ENCODE data around the gene FAAP100.

The FAAP100 gene

DNA sequence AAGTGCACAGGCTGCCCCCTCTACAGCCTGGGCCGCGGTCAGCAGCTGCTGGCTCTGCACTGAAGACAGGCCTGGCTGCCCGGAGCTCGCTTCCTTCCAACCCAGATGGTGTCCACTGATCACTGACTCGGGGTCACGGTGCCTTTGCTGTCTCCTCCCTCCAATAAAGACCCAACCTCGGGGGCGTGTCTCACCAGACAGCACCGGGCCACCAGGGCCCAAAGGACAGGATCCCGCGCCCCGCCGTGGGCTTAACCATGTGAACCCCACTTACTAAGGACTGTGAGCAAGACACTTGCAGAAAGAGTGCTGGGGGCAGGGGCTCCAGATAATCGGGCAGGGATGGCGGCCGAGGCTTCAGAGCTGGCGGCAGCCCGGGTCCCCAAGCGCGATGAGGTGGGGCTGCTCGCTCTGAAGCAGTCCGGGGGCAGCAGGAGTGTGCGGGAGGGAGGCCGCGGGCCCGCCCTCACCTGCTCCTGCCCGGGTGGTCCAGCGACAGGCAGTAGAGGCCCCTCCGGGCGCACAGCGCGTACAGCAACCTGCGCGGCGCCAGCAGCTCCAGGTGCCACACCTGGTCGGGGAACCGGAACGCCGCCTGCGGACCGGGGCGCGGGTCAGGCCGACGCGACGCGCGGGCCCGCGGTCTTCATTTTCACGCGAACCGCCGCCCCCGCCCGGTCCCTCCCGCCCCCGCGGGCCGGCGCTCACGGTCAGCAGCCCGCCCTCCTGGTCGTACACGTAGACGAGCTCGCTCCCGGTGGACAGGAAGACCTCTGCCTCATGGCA is 502 bp downstream of the FAAP100 start:
- DNase-seq = no peak

DNA sequence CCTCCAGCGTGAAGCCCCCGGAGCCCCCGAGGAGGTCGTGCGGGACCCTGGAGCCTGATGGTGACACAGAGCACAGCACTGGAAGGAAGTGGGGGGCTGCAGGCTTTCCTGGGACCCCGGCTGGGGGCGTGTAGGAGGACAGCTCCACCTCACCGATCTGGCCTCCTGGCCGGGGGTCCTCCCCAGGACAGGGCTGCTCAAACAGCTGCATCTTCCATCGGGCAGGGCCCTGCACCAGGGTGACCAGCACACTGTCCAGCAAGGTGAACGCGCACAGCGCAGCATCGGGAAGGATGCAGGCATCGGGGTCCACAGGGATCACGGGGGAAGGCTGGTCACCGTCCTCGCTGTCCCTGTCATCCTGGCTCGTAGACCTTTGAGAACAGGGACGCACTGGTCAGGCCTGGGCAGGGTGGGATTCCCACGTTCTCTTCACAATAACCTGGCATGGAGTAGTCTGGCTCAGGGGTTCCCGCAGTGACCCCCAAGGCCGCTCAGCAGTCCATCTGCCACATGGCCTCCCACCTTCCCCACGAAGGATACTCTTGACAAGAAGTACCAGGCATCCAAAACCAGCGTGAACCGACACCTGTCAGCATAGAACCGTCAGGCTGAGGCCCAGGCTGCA is 1.2 kb downstream of the FAAP100 start:
- no peak for DNase-seq

DNA sequence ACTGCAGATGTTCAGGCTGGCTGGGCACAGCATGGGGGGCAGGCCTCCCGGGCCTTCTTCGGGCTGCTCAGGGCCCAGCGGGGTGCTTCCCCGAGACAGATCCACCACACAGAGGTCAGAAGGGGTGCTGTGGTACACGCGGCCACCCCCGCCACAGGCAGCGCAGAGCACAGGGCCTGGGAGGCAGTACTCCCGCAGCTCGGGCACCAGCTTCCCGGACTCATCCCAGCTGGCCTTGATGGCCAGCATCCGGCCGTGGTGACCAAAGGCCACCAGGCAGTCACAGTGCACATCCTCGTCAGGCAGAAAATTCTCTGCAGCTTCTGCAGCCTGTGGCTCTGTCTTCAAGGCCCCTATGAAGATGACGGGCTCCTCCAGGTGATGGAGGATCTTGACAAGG is 1.9 kb downstream of the FAAP100 start:
- DNase-seq = no peak

DNA sequence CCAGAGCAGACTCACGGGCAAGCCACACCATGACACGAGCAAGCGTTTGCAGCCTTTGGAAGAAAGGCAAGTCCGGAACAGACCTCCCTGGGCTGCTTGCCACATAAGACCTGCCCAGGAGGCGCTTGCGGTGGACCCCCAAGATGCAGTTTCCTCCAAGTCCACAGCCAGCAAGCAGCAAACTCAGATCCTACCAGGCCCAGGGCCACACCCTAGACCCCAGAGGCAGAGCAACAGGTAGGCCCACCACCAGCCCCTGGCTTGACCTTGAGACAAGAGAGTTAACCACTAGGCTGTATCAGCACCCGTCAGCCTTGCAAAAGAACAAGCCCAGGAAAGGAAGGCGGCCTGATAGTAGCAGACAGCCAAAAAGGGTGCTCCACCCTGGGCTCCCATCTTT is 2.3 kb downstream of the FAAP100 start:
- no peak for DNase-seq

DNA sequence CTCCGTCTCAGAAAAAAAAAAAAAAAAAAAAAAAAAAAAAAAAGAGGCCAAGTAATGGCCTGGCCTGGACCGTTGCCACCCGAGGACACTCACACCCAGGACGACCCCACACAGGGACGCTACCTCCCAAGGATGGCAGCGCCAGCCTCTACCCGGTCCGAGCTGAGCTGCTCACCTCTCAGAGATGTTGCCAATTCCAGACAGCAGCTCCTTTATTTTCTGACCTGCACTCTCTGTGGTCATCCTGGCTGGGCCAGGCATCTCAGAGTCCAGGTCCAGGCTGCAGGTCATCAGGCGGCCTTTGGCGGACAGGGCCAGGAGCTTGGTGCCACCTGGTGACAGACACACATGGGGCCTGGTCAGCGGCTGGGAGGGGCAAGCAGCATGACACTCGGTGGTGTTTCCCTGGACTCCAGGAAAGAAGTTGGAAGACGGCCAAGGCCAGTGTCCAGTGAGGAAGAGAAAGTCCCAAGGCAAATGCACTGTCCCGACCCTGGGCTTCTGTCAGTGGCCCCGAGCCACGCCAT is 3.1 kb downstream of the FAAP100 start:
- DNase-seq = no peak

DNA sequence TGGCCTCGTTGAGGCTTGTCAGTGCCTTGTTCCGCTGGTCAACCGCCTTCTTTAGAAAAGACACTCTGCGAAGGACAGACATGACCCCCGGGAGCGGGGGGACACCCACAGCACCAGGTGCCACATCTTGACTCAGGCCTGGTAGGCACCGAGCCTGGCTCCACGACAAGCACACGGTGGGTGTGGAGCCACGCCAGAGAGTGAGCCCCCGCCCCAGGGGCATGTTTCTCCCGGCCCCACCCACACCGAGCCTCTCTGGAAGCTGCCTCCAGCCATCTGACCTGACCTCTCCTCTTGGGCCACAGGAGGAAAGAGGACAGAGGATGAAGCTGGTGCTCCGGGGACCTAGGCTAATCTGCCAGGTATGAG is 4.6 kb downstream of the FAAP100 start:
- no peak for DNase-seq

DNA sequence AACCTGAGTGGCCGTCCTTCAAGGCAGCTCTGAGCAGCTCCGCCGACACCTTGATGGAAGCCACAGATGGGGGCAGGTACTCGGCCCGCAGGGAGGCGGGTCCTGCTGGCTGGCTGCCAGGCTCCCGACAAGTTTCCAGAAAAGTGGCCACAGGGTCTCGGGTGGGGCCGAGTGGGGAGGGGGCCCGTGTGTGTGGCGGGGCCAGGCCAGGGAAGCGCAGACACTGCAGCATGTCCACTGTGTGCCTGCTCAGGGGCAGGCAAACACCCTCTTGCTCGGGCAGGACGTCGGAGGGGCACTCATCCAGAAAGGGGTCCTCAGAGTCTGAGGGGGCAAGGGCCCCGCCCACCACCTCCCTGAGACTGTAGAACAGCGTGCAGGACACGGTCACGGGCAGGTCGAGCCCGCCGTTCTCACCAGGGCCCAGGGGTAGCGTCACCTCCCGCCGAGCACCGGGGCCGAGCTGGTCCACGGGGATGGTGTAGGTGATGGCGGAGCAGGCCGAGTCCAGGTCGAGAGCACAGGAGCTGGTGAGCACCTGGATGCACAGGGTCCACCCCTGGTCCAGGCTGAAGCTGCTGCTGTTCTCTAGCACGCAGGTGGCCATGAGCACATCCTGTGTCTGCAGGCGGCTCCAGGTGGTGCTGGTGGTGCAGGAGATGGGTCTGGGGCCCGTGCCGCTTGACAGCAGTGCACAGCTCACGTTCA is 5.1 kb downstream of the FAAP100 start:
- no peak for DNase-seq

DNA sequence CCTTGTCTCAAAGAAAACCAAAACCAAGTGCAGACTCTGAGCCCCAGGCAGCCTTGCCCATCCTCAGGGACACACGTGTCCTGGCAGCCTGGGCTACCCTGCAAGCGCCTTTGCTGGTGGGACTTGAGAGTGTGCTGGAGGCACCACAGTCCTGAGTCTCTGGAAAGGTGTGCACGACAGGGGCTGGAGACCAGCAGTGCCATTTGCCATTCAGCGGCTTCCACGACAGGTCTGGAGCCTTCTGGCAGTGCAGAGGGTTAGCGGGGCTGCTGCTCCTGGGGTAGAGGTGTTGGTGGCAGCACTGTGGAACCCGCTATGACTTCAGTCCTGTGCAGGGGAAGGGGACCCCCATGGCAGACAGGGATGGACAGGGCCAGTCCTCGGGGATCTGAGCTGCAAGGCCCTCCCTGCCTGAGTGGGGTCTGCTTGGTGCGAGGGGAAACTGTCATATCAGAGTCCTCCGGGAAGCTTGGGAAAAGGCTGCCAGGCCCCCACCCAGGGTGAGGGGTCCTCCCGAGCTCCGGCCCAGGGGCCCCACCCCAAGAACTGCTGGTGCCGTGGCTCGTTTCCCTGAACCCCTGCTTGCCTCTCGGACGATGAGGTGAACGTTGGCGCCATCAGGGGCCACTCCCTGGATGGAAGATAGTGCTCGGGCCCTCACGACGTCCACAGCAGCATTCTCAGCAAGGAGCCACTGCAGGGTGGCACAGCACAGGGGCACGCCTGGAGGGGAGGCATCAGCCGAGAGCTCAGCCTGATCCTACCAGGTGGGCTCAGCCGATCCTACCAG is 6.8 kb downstream of the FAAP100 start:
- no peak for DNase-seq

DNA sequence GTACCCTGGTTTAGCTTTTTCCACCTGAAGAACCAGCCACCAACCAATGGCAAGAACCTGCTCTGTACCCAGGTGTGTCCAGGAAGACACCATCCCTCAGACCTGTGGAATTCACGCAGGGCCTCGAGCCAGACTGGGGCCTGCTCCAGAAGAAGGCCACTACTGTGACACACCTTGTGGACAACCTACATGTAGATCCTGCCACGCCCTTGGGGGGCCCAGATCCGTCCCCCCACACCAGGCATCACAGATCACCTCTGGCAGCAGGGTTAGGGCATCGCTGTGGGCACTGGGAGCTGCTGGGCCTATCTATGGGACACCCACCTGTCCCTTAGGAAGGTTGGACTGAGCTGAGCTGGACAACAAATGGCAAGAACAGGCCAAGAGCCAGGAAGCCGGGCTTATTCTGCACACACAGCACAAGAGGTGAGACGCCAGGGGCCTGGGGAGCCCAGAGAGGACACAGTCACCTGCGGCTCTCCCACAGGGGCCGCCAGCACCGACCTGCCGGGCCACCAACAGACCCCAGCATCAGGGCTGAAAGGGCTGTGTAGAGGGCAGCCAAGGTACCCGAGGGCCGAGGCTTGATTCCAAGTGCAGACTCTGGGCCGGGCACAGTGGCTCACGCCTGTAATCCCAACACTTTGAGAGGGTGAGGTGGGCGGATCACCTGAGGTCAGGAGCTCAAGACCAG is 7.7 kb downstream of the FAAP100 start:
- DNase-seq = no peak

DNA sequence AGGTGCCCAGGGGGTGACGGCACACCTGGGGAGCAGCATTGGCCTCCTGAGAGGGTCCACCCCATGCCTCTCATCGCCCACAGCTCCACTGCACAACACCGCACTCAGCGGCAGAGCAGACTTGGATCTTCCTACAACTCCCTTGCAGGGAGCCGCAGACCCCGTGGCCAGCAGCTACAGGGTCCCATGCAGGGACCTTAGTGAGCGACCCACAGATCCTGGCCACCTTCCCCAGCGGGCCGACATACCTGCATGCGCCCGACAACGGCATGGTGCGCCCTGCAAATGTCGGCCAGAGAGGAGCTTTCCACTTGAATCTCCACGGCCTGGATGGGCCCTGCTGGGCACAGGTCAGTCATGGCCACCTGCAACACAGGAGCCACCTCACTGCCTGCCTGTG is 8.4 kb downstream of the FAAP100 start:
- no peak for DNase-seq

DNA sequence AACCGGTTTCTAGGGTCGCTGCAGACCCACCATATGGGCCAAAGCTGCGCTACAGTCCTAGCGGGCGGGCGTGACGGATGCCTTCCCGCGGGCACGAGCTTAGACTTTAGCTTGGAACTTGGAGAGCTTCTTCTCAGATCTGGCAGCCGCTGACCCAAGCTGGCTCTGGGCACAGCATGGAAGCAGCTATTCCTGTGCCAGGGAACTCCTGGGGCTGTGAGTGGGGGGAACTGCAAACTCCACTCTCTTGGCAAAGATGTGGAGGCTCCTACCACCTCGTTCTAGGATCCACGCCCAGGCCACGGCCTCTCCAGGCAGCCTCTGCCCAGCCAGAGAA is 8.8 kb downstream of the FAAP100 start:
- DNase-seq = no peak

DNA sequence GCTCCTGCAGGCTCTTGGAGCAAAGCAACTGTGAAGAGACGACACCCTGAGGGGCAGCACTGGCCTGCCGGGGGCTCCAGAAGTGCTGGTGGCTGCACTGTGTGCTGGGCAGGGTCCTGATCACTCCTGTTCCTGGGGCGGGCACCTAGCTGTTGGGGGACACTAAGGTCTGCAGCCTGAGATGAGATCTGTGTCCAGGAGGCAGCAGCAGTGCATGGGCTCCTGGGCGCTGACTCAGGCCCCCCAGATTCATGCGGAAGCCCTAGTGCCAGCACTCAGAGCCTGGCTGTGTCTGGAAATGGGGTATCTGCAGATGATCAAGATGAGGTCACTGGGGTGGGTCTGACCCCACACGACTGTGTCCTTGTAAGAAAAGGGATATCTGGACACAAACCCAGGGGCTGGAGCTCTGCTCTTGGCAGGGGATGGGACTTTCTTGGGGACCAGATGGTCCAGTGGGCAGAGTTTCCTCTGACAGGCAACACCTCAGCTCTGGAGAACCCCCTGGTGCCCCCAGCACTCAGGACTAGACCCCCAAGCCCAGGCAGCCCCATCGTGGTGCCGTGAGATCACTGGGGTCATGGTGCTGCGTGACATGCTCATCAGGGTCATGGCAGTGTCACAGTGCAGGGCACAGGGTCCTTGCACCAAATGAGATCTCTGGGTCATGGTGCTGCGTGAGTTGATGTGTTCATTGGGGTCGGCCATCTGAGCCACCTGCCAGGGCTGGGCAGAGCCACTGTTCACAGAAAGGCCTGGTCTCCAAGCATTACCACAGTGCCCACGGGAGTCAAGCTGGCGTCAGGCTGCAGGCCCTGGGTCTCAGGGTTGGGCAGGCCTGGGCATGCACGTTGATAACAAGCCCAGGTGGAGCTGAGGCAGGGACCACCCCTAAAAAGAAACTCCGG is 9.5 kb downstream of the FAAP100 start:
- no peak for DNase-seq

DNA sequence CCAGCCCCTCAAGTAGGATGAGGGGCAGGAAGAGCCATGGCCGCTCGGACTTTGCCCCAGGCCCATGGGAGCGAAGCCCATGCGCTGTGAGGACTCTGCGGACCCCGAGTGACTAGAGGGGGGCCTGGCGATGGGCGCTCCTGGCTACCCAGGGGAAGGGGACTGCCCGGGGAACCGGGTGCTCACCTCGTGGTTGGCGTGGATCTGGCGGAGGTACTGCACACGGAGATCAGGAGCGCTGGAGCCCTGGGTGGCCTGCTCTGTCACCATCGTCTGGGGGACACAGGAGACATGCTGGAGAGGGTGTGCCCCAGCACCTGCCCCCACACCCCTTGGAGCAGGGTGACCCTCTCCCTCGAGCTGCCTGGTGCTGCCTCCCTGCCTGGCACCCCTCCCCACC is 11.0 kb downstream of the FAAP100 start:
- DNase-seq = no peak

DNA sequence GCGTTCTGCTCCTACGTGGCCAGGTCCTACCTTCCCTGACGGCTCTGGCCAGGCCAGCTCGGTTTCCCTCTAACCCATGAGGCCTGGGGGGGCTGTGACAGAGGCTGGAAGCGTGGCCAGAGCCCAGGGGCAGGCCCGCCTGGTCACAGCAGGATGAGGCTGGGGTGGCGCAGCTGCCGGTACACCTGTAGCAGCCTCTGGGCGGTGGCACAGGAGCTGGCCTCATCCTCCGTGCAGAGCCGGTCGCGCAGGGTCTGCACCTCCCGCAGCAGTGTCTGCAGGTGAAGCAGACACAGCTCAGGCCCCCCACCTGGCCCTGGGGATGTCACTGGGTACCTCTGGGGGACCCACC is 11.5 kb downstream of the FAAP100 start:
- no peak for DNase-seq

DNA sequence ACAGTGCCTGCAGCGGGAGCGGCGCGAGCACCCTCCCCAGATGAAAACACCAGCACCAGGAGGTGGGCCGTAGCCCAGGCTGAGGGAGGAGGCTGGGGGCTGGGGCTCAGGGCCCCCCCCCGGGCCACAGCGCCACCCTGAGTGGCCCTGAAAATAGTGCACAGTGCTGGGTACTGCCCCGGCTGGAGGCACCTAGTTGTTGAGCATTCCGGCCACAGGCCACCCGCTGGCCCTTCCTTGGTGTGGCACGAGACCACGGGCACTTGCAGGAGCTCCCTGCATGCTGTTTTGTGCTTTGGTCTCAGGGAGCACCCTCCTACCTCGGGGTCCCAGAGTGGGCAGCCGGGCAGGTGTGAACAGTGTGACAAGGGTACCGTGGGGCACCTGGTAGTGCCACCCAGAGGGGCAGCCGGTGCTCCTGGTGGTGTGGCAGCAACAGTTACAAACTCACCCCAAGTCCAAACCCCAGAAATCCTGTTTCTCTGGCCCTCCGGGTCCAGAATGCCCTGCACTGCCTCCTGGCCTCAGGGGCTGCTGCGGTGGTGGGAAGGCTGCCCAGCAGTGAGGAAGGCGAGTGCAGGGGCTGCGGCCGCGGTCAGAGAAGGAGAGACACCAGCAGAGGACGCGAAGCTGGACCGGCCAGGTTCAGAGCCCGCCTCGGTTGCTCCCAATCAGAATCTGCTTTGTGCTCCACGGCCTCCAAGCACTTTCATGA is 12.0 kb downstream of the FAAP100 start:
- no peak for DNase-seq

DNA sequence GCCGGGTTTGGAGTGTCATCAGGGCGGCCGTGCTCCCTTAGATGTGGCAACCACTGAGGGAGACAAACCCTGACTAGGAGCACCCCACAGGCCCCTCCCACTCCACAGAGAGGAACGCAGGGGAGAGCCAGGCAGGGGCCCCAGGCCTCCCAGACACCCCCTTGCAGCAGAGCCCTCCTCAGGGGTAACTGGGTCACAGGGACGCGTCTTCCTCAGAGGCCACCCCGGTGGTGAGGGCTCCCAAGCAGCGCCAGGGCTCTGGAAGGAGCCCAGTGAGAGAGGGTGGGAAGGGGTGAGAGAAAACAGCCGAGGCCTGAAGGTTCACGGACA is 12.6 kb downstream of the FAAP100 start:
- DNase-seq = no peak

DNA sequence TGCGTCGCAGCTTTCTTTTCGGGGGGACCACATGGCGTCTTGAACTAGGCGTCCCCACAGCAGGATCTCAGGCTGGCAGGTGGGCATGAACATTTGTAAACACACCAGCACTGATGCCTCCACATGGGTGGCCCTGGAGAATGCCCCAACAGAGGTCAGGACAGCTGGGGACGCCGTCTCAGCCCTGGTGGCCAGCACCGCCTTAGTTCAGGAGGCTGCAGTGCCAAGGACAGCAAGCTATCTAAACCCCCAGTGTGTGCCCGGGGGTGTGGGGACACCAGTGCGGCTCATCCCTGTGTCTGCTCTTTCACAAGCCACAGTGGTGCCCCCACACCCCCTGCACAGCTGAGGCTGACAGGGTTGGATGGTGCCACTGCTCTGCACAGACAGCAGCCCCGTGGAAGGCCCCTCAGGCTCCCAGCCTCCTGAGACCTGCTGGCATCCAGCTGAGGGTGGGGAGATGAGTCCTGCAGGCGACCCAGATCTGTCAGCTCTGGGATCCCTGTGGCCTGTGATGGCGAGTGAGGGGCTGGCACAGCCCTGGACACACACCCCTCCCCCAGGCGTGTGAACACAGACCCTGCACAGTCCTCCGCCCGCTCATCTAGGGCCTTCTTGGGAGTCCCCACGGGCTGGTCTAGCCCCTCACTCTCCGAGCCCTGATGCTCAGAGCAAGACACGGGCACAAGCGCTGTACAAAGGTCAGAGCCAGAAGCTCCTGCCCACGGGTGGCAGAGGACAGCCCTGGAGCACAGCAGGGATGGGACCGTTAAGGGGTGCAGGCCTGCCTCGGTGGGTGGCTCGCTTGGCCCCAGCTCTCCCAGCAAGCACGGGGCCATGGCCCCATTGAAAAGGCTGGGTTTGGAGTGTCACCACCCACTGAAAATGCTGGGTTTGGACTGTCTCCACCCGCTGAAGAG is 13.2 kb downstream of the FAAP100 start:
- DNase-seq = no peak

DNA sequence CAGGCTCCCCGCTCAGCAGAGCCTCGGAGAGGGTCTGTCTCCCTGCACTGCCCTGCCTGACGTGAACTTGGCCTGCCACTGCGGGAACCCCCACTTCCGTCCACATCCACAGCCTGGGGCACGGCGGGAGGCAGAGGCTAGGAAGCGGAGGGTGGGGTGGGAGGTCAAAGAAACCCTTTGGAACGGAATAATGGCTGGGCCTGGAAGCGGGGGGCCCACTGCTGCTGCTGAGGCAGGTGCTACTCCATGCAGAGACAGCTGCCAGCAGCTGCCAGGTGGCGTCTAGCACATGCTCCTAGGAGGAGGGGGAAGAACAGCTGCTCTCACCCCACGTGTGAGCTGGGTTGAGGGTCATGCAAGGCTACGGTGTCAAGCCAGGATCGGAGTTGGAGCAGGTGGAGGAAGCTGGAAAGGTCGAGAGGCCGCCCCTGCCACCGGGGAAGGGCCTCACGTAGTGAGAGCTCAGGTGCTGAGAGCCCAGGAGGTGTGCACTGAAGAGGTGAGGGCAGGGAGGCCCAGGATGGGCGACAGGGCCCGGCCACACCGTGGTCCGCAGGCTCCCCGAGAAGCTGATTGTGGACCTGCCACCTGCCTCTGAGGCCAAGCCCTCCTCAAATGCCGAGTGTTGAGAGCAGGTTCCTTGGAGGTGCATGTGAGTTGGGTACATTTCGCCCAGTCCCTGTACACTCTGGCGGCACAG is 14.1 kb downstream of the FAAP100 start:
- no peak for DNase-seq

DNA sequence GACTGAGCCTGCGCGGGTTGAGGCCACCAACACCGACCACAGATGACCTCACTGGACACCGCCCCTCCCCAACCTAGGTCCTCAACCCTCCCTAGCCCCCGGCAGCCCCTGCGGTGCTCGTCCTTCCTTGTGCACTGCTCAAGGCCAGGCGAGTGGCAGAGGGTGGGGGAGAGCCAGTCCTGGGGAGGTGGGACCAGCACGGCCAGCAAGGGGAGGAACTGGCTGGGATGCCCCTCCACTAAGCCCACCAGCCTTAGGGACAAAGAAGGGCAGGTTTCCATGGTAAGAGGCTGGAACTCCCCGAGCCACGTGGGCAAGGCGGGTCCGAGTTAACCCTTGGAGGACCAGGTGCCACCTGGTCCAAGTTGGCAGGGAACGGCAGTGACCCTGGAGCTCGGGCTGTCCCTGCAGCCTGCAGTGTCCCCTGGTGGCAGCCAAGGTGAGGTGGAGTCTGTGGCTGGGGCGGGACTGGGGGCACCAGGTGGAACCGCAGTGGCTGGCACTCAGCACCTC is 14.8 kb downstream of the FAAP100 start:
- DNase-seq = no peak

All from central memory CD4-positive, alpha-beta T cell (primary cell).